Prostate gland (tissue), 2 donors: Measurements from ENCODE around the gene ALOX12B. TPM values are rescaled to one million over a fixed set of nuclear protein-coding genes. Genes with fewer than 3 reads are reported as not detected.

Experiments used
- DNase-seq: peaks from one replicate; pipeline ENCODE4 v3.0.0-alpha.2; 2019; ENCODE audit warnings: low spot score
- H3K27ac ChIP-seq, 2 donors: fragments of 200-600 bp; sonication (generic); 2 replicates each; pipeline ENCODE4 v1.5.1; 2017 to 2019
- H3K27me3 ChIP-seq: fragments of 200-600 bp; sonication (generic); replicated peaks from 2 replicates; pipeline ENCODE4 v1.5.1; 2019; ENCODE audit not compliant: insufficient read depth
- H3K36me3 ChIP-seq, 2 donors: fragments of 200-600 bp; sonication (generic); 1 replicate in 1 of 2; 2 replicates in 1 of 2; pipeline versions ENCODE4 v1.5.1 to v1.8.1; 2017 to 2019
- H3K4me1 ChIP-seq: fragments of 200-600 bp; sonication (generic); replicated peaks from 2 replicates; pipeline ENCODE4 v1.5.1; 2019
- H3K4me3 ChIP-seq, 2 donors: fragments of 200-600 bp; sonication (generic); 2 replicates each; pipeline ENCODE4 v1.5.1; 2017 to 2019
- H3K9me3 ChIP-seq: fragments of 200-600 bp; sonication (generic); 2 replicates; pipeline ENCODE4 v1.5.1; 2017
- CTCF ChIP-seq, 4 experiments: fragments of 200-600 bp in 2 of 4; fragments of 450-650 bp in 2 of 4; sonication (generic) in 2 of 4; IDR thresholded peaks; 1 replicate in 3 of 4; 2 replicates in 1 of 4; pipeline ENCODE4 v1.5.1; 2016 to 2019; ENCODE audit warnings: antibody characterized with exemption in 4 of 4, mild to moderate bottlenecking in 2 of 4, moderate library complexity in 2 of 4
- POLR2A ChIP-seq: fragments of 450-650 bp; IDR thresholded peaks from one replicate; pipeline ENCODE4 v1.6.1; 2016; ENCODE audit warnings: antibody characterized with exemption, mild to moderate bottlenecking
- POLR2AphosphoS5 ChIP-seq: sonication (generic); formaldehyde crosslinking; IDR thresholded peaks from one replicate; pipeline ENCODE4 v1.6.1; 2017; ENCODE audit warnings: antibody characterized with exemption
- WGBS: methylation state at CpG from one replicate; pipeline ENCODE4 v1.1.5; 2018; 5-methylcytosine and 5-hydroxymethylcytosine counted together
- intact Hi-C: fragments of 100-400 bp; cut with DNase I; formaldehyde crosslinking; loops from one replicate; pipeline ENCODE4 v1.14.2; 2022
- total RNA-seq, 2 donors: library from RNA; depleted of rRNA; stranded (reverse); fragments of >200 nt; gene quantifications; one replicate each; pipeline ENCODE4 v1.1.0, GENCODE V29; 2016

ALOX12B gene
- total RNA-seq, 2 donors from 2014 or later, result 0.18 to 0.40 TPM

GRCh38 chr17:8128125-8128784 lies 40.7 kb upstream of the ALOX12B start:
- Histone ChIP-seq H3K36me3 (no peaks in the 10 kb centered on the region), H3K27me3 (no peaks in the 10 kb centered on the region), H3K4me3 (no peak overlapping the region), H3K27ac (no peak overlapping the region), H3K9me3 (no peaks in the 10 kb centered on the region), H3K4me1 (peaks cover 4% of the 10 kb centered on the region)
- DNase-seq, result no peak
- WGBS, result 70% methylated on average over 14 of the region's 14 CpGs
- intact Hi-C loops, result no loop called here
- TF ChIP-seq POLR2A, result no peak
- TF ChIP-seq POLR2AphosphoS5, result no peak
- TF ChIP-seq CTCF (IDR thresholded peaks at IDR 0.05), result no peak

- no peaks in the 10 kb centered on the region for H3K36me3 ChIP-seq
- peaks cover 4% of the 10 kb centered on the region for H3K4me1 ChIP-seq
- no peaks in the 10 kb centered on the region for H3K9me3 ChIP-seq
- H3K27me3 ChIP-seq, result no peaks in the 10 kb centered on the region
- WGBS, result under 1% methylated on average over 45 of the region's 45 CpGs
- peak overlapping the region; percentile 51 to 65 for H3K4me3 ChIP-seq
- peak; percentile 56 for DNase-seq
- TF ChIP-seq POLR2A, result peak; percentile 12
- no peak for TF ChIP-seq CTCF (IDR thresholded peaks at IDR 0.05)
- H3K27ac ChIP-seq, result peak overlapping the region; percentile 84 to 87
- intact Hi-C loops, result no loop called here
Observed at GRCh38 chr17:8126491-8127066, 39.1 kb upstream of the ALOX12B start.

- peak; percentile 17 for DNase-seq
- peak overlapping the region; percentile 51 to 65 for H3K4me3 ChIP-seq
- H3K4me1 ChIP-seq, result peaks cover 4% of the 10 kb centered on the region
- H3K9me3 ChIP-seq, result no peaks in the 10 kb centered on the region
- TF ChIP-seq POLR2A (no peak), POLR2AphosphoS5 (no peak), CTCF (IDR thresholded peaks at IDR 0.05) (no peak)
- peak overlapping the region; percentile 84 to 87 for H3K27ac ChIP-seq
- H3K36me3 ChIP-seq, result no peaks in the 10 kb centered on the region
- H3K27me3 ChIP-seq, result no peaks in the 10 kb centered on the region
- WGBS, result 1% methylated on average over 35 of the region's 35 CpGs
- intact Hi-C loops, result no loop called here
Observed at GRCh38 chr17:8125947-8126490, 38.5 kb upstream of the ALOX12B start.

- Histone ChIP-seq H3K4me1 (peaks cover 4% of the 10 kb centered on the region), H3K9me3 (no peaks in the 10 kb centered on the region), H3K4me3 (peak overlapping the region; percentile 51 to 65), H3K27ac (peak overlapping the region; percentile 84 to 87), H3K36me3 (no peaks in the 10 kb centered on the region), H3K27me3 (no peaks in the 10 kb centered on the region)
- TF ChIP-seq POLR2AphosphoS5 (peak; percentile 84), CTCF (IDR thresholded peaks at IDR 0.05) (no peak), POLR2A (no peak)
- 1% methylated on average over 31 of the region's 40 CpGs for WGBS
- peak; percentile 80 for DNase-seq
- intact Hi-C loops, result no loop called here
Observed at GRCh38 chr17:8125154-8125946, 37.8 kb upstream of the ALOX12B start.
